GM13976 (cell line): ENCODE results near the gene WDR62.

ENCODE experiments used
- DNase-seq: peaks from one replicate; pipeline ENCODE4 v3.0.0; 2012; ENCODE audit warnings: low spot score
- in situ Hi-C: fragments of 300-500 bp; cut with MboI; formaldehyde crosslinking; loops from one replicate; pipeline ENCODE4 v1.12.0; 2022; ENCODE audit warnings: low sequenced_read_pairs, mixed read lengths, inconsistent platforms; ENCODE audit not compliant: unreplicated experiment
- TF ChIP-seq, protein P1 (sequence below): IDR thresholded peaks from 2 replicates; pipeline ENCODE4 v1.5.1; 2012; ENCODE audit warnings: borderline replicate concordance, mild to moderate bottlenecking; ENCODE audit not compliant: insufficient read depth; ENCODE audit errors: extremely low read depth, missing control alignments, control extremely low read depth

WDR62 gene

GRCh38 chr19:36100476-36100875 is 45.8 kb downstream of the WDR62 start:
- TF ChIP-seq, protein P1, sequence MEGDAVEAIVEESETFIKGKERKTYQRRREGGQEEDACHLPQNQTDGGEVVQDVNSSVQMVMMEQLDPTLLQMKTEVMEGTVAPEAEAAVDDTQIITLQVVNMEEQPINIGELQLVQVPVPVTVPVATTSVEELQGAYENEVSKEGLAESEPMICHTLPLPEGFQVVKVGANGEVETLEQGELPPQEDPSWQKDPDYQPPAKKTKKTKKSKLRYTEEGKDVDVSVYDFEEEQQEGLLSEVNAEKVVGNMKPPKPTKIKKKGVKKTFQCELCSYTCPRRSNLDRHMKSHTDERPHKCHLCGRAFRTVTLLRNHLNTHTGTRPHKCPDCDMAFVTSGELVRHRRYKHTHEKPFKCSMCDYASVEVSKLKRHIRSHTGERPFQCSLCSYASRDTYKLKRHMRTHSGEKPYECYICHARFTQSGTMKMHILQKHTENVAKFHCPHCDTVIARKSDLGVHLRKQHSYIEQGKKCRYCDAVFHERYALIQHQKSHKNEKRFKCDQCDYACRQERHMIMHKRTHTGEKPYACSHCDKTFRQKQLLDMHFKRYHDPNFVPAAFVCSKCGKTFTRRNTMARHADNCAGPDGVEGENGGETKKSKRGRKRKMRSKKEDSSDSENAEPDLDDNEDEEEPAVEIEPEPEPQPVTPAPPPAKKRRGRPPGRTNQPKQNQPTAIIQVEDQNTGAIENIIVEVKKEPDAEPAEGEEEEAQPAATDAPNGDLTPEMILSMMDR, result no peak
- in situ Hi-C loops, result no loop called here
- no peak for DNase-seq

DNA sequence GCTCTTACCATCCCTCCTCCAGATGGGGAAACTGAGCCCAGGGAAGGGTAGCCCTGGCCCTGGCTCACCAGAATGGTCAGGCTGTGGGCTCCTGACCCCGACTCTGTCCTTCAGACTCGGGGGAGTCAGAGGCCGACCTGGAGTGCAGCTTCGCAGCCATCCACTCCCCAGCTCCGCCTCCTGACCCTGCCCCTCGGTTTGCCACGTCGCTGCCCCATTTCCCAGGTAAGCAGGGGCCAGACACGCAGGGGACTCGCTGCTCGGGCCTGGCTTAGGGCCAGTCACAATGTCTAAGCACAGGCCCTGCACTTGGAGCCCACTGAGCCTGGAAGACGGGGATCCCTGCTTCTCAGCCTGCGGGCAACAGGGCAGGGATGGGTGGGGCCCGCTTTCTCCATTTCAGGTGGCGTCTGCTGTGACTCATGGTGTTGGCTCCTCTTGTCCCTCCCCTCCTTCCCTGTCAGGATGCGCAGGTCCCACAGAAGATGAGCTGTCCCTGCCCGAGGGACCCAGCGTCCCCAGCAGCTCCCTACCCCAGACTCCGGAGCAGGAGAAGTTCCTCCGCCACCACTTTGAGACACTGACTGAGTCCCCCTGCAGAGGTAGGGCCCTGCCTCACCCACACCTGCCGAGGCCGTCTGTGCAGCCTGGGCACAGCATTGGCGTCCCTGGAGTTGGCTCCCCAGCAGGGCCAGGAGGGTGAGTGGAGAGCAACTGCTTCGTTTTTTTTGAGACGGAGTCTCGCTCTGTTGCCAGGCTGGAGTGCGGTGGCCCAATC is 47.0 kb downstream of the WDR62 start:
- TF ChIP-seq, protein P1, result no peak
- in situ Hi-C loops, result no loop called here
- no peak for DNase-seq

DNA sequence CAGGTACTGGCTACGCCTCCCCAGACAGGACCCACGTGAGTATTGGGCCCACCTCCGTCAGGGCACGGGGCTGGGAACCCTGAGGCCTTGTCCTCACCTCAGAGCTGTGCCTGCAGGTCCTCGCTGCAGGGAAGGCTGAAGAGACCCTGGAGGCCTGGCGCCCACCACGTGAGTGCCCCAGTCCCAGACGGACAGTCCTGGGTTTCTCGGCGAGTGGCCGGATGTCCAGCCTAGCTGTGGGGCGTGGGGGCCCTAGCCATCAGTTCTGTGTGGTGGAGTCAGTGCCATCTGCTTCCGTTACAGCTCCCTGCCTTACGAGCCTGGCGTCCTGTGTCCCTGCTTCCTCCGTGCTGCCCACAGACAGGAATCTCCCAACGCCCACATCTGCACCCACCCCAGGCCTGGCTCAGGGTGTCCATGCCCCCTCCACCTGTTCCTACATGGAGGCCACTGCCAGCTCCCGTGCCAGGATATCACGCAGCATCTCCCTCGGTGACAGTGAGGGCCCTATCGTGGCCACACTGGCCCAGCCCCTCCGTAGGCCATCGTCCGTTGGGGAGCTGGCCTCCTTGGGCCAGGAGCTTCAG is 48.4 kb downstream of the WDR62 start:
- TF ChIP-seq, protein P1, result no peak
- in situ Hi-C loops, result no loop called here
- DNase-seq, result no peak

GRCh38 chr19:36103842-36104552 is 49.3 kb downstream of the WDR62 start:
- in situ Hi-C loops, result no loop called here
- no peak for DNase-seq
- TF ChIP-seq, protein P1, result no peak

DNA sequence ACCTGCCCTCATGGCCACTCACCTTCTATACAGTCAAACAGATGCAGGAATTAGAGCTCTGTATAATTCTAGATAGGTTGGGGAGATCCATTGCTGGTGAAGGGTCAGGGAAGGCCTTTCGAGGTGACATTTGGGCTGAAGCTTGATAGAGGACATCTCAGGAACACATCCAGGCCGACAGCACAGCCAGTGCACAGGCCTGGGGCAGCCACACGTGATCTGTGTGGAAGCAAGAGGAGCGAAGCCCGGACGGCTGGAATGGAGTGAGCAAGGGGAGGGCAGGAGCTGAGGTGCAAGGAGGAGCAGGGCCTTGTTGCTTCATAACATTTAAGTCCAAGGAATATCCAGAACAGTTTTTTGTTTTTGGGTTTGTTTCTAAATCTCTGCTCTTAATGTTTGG is 51.7 kb downstream of the WDR62 start:
- in situ Hi-C loops, result no loop called here
- TF ChIP-seq, protein P1, result no peak
- no peak for DNase-seq

- in situ Hi-C loops, result no loop called here
These were observed 52.3 kb downstream of the WDR62 start for GRCh38 chr19:36106991-36107390.

More at GRCh38 chr19:36106991-36107390, 52.3 kb downstream of the WDR62 start:
- DNase-seq, result no peak
- TF ChIP-seq, protein P1, result no peak
